Neural cell (in vitro differentiated cells): ENCODE results near the gene PIGS. TPM values are rescaled to one million over a fixed set of nuclear protein-coding genes. Genes with fewer than 3 reads are reported as not detected.
A peak's percentile ranks its signal among the peaks of the same experiment; 100 is the strongest.

Experiments
- H2AFZ ChIP-seq: fragments of 200-600, 300-800 bp; sonication (generic), shearing (Covaris generic); 2 replicates; pipeline ENCODE4 v1.6.0; 2014; ENCODE audit warnings: low read depth, mild to moderate bottlenecking, antibody characterized with exemption, low read length, moderate library complexity
- H3F3A ChIP-seq: fragments of 200-600 bp; shearing (Covaris generic); 2 replicates; pipeline ENCODE4 v1.6.1; 2016; ENCODE audit warnings: mild to moderate bottlenecking, moderate library complexity, mixed read lengths, antibody characterized with exemption, low read length; ENCODE audit not compliant: insufficient read depth, poor library complexity, severe bottlenecking
- H3K27ac ChIP-seq: fragments of 200-600, 300-800 bp; sonication (generic), shearing (Covaris generic); 2 replicates; pipeline ENCODE4 v1.5.1; 2014; ENCODE audit warnings: mild to moderate bottlenecking, low read length, moderate library complexity
- H3K27me3 ChIP-seq: fragments of 300-800, 200-600 bp; sonication (generic), shearing (Covaris generic); 2 replicates; pipeline ENCODE4 v1.6.0; 2014; ENCODE audit warnings: mild to moderate bottlenecking, low read depth, low read length, moderate library complexity; ENCODE audit not compliant: insufficient read depth
- H3K36me3 ChIP-seq: fragments of 300-800, 200-600 bp; sonication (generic), shearing (Covaris generic); 2 replicates; pipeline ENCODE4 v1.5.1; 2014; ENCODE audit warnings: mild to moderate bottlenecking, antibody characterized with exemption, low read length, moderate library complexity; ENCODE audit not compliant: insufficient read depth
- H3K4me2 ChIP-seq: fragments of 300-800, 200-600 bp; sonication (generic), shearing (Covaris generic); 2 replicates; pipeline ENCODE4 v1.6.0; 2014; ENCODE audit warnings: mild to moderate bottlenecking, low read length
- H3K4me3 ChIP-seq: fragments of 300-800, 200-600 bp; sonication (generic), shearing (Covaris generic); 2 replicates; pipeline ENCODE4 v1.5.1; 2014; ENCODE audit warnings: mild to moderate bottlenecking, low read length, moderate library complexity
- H3K79me2 ChIP-seq: fragments of 200-600 bp; shearing (Covaris generic); replicated peaks from 2 replicates; pipeline ENCODE4 v1.6.0; 2014; ENCODE audit warnings: mild to moderate bottlenecking, low read length, moderate library complexity; ENCODE audit not compliant: insufficient read depth
- H3K9ac ChIP-seq: fragments of 300-800, 200-600 bp; sonication (generic), shearing (Covaris generic); 2 replicates; pipeline ENCODE4 v1.6.1; 2016; ENCODE audit warnings: mild to moderate bottlenecking, low read length, mixed read lengths
- H3K9me2 ChIP-seq: fragments of 200-600 bp; shearing (Covaris generic); 2 replicates; pipeline ENCODE4 v1.6.1; 2016; ENCODE audit warnings: mild to moderate bottlenecking, low read length, mixed read lengths; ENCODE audit not compliant: insufficient read depth
- H3K9me3 ChIP-seq: fragments of 200-600, 300-800 bp; sonication (generic), shearing (Covaris generic); 2 replicates; pipeline ENCODE4 v1.6.1; 2016; ENCODE audit warnings: mild to moderate bottlenecking, mixed run types, low read length, moderate library complexity, mixed read lengths
- H4K20me1 ChIP-seq: fragments of 200-600 bp; shearing (Covaris generic); 2 replicates; pipeline ENCODE4 v1.6.1; 2016; ENCODE audit warnings: mild to moderate bottlenecking, mixed run types; ENCODE audit not compliant: insufficient read depth
- CTCF ChIP-seq: fragments of 450-650 bp; IDR thresholded peaks from 2 replicates; pipeline ENCODE4 v1.5.1; 2014; ENCODE audit warnings: antibody characterized with exemption, mild to moderate bottlenecking, moderate library complexity; ENCODE audit not compliant: poor library complexity, severe bottlenecking
- EP300 ChIP-seq: fragments of 450-650 bp; conservative IDR thresholded peaks from 2 replicates; pipeline ENCODE4 v1.6.1; 2014; ENCODE audit warnings: antibody characterized with exemption, mild to moderate bottlenecking, moderate library complexity; ENCODE audit not compliant: poor library complexity, severe bottlenecking
- EZH2 ChIP-seq: fragments of 200-600, 300-800 bp; shearing (Covaris generic), sonication (generic); IDR thresholded peaks from 2 replicates; pipeline ENCODE4 v1.6.1; 2014; ENCODE audit warnings: antibody characterized with exemption, low read length, borderline replicate concordance, mild to moderate bottlenecking; ENCODE audit not compliant: insufficient read depth, poor library complexity, severe bottlenecking
- MXI1 ChIP-seq: fragments of 450-650 bp; conservative IDR thresholded peaks from 2 replicates; pipeline ENCODE4 v1.6.1; 2014; ENCODE audit warnings: antibody characterized with exemption, mild to moderate bottlenecking; ENCODE audit not compliant: poor library complexity, severe bottlenecking
- POLR2AphosphoS5 ChIP-seq: IDR thresholded peaks from 2 replicates; pipeline ENCODE4 v1.6.1; 2012
- RAD21 ChIP-seq: fragments of 450-650 bp; conservative IDR thresholded peaks from 2 replicates; pipeline ENCODE4 v1.6.1; 2014; ENCODE audit warnings: antibody characterized with exemption, mild to moderate bottlenecking, moderate library complexity
- SMC3 ChIP-seq: fragments of 450-650 bp; conservative IDR thresholded peaks from 2 replicates; pipeline ENCODE4 v1.6.1; 2014; ENCODE audit warnings: antibody characterized with exemption, mild to moderate bottlenecking, moderate library complexity; ENCODE audit not compliant: poor library complexity
- TAF1 ChIP-seq: IDR thresholded peaks from 2 replicates; pipeline ENCODE4 v1.6.1; 2012; ENCODE audit warnings: low read depth
- polyA plus RNA-seq: library from polyadenylated mRNA; depleted of rRNA; stranded (reverse); fragments of >200 nt; gene quantifications from 2 replicates; pipeline ENCODE4 v1.2.3, GENCODE V29; 2014
- TF ChIP-seq, protein P1 (sequence below): IDR thresholded peaks from 2 replicates; pipeline ENCODE4 v1.6.1; 2012; ENCODE audit warnings: borderline replicate concordance

PIGS gene
- polyA plus RNA-seq, 1 donor from 2014 or later: 37.6 TPM

DNA sequence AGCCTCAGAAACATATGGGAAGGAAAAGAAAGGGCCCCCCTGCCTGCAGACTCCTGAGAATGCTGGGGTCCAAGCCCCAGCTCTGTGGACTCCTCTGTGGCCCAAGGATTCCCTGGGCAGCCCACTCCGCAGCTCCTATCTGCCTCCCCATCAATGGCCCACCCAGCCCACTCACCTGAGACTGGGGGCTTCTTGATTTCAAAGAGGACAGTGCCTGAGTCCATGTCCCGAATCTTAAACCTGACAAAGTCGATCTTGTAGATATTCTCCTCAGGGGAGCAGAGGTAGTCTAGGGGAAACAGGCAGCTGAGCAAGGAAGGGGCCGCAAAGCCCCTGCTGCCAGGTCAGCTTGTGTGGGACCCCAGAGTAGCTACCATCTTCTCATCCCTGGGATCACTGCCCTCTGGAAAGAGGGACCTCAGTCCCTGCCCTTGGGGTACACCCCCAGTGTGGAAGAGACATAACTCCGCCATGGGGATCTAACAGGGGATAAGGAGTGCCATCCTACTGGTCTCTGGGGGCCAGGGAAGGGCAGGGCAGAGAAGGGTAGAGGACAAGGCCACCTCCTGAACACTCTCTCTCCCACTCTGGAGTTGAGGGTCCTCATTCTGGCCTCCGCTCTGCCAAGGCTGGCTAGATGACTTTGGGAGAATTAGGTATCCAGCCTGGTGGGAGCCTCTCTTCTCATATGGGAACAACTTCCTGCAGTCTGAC is 22.8 kb downstream of the PIGS start:
- Histone ChIP-seq H4K20me1 (no peaks in the 10 kb centered on the region), H3F3A (no peaks in the 10 kb centered on the region), H3K9ac (no peak overlapping the region), H3K79me2 (peaks cover 8% of the 10 kb centered on the region), H3K4me2 (no peak overlapping the region), H3K9me3 (no peaks in the 10 kb centered on the region), H2AFZ (no peak overlapping the region), H3K27ac (no peak overlapping the region), H3K9me2 (no peaks in the 10 kb centered on the region), H3K4me3 (no peak overlapping the region), H3K27me3 (no peaks in the 10 kb centered on the region), H3K36me3 (no peaks in the 10 kb centered on the region)
- TF ChIP-seq, protein P1, sequence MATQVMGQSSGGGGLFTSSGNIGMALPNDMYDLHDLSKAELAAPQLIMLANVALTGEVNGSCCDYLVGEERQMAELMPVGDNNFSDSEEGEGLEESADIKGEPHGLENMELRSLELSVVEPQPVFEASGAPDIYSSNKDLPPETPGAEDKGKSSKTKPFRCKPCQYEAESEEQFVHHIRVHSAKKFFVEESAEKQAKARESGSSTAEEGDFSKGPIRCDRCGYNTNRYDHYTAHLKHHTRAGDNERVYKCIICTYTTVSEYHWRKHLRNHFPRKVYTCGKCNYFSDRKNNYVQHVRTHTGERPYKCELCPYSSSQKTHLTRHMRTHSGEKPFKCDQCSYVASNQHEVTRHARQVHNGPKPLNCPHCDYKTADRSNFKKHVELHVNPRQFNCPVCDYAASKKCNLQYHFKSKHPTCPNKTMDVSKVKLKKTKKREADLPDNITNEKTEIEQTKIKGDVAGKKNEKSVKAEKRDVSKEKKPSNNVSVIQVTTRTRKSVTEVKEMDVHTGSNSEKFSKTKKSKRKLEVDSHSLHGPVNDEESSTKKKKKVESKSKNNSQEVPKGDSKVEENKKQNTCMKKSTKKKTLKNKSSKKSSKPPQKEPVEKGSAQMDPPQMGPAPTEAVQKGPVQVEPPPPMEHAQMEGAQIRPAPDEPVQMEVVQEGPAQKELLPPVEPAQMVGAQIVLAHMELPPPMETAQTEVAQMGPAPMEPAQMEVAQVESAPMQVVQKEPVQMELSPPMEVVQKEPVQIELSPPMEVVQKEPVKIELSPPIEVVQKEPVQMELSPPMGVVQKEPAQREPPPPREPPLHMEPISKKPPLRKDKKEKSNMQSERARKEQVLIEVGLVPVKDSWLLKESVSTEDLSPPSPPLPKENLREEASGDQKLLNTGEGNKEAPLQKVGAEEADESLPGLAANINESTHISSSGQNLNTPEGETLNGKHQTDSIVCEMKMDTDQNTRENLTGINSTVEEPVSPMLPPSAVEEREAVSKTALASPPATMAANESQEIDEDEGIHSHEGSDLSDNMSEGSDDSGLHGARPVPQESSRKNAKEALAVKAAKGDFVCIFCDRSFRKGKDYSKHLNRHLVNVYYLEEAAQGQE: no peak
- no peak for TF ChIP-seq EP300
- no peak for TF ChIP-seq RAD21
- no peak for TF ChIP-seq CTCF
- TF ChIP-seq TAF1: no peak
- no peak for TF ChIP-seq POLR2AphosphoS5
- no peak for TF ChIP-seq EZH2
- TF ChIP-seq MXI1: no peak
- TF ChIP-seq SMC3: no peak

DNA sequence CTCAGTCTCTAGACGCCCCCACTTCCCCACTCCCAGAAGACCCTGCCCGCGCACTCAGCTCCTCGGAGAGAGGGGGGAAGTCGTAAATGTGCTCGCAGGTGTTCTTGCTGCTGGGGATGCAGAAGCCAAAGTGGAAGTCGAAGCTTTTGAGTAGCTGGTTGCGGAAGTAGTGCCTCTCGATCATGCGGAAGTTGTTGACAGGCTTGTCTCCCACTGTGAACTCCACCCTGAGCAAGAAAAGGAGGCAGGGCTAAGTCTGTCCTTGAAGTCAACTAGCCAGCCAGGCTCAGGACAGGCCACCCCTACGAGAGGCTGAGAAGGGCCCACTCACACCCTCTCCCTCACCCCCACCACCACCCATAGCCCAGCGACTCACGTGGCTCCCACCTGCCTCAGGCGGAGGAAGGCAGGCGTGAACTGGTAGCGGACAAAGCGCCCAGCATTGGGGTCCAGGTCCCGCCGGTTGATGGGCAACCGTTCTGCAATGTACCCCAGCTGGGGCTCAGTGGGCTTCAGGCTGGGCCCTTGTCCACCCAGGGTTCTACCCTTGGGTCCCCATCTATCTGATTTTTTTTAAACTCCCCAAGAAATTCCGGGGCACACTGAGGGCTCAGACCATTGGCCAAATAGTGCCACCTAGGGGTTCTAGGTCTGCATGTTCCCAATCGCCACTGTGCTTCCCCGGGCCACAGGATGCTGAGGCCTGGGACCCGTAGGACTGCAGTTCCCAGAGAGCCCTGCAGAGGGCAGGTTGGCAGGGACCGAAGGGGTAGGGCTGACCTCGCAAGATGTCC is 23.5 kb downstream of the PIGS start:
- H3K4me2 ChIP-seq: no peak overlapping the region
- H3K4me3 ChIP-seq: no peak overlapping the region
- no peaks in the 10 kb centered on the region for H3K9me2 ChIP-seq
- no peak overlapping the region for H3K9ac ChIP-seq
- H3K9me3 ChIP-seq: no peaks in the 10 kb centered on the region
- H3K27ac ChIP-seq: no peak overlapping the region
- H2AFZ ChIP-seq: no peak overlapping the region
- peaks cover 8% of the 10 kb centered on the region for H3K79me2 ChIP-seq
- H3K27me3 ChIP-seq: no peaks in the 10 kb centered on the region
- TF ChIP-seq CTCF: peak; percentile 41
- TF ChIP-seq EZH2: no peak
- no peak for TF ChIP-seq EP300
- H3K36me3 ChIP-seq: no peaks in the 10 kb centered on the region
- H3F3A ChIP-seq: no peaks in the 10 kb centered on the region
- no peaks in the 10 kb centered on the region for H4K20me1 ChIP-seq
